Endodermal cell (in vitro differentiated cells): ENCODE measurements around the gene SELENOF. TPM values are rescaled to one million over a fixed set of nuclear protein-coding genes. Genes with fewer than 3 reads are reported as not detected.

Experiments used
- DNase-seq: peaks from one replicate; pipeline ENCODE4 v3.0.0-alpha.2; 2017
- H3K27ac ChIP-seq: 2 replicates; pipeline ENCODE4 v1.5.1; 2013; ENCODE audit warnings: mild to moderate bottlenecking, low read depth, low read length, moderate library complexity
- H3K27me3 ChIP-seq: 2 replicates; pipeline ENCODE4 v1.6.1; 2013; ENCODE audit warnings: mild to moderate bottlenecking, low read length, moderate library complexity; ENCODE audit not compliant: insufficient read depth, control insufficient read depth, poor library complexity, severe bottlenecking
- H3K36me3 ChIP-seq: 2 replicates; pipeline ENCODE4 v1.7.0; 2013; ENCODE audit warnings: mild to moderate bottlenecking, low read length, moderate library complexity; ENCODE audit not compliant: control insufficient read depth, insufficient read depth
- H3K4me1 ChIP-seq: one replicate; pipeline ENCODE4 v1.7.0; 2013; ENCODE audit warnings: low read length; ENCODE audit not compliant: control insufficient read depth, insufficient read depth
- H3K4me3 ChIP-seq: 2 replicates; pipeline ENCODE4 v1.5.1; 2013; ENCODE audit warnings: mild to moderate bottlenecking, low read length, moderate library complexity
- H3K9ac ChIP-seq: 2 replicates; pipeline ENCODE4 v1.6.1; 2013; ENCODE audit warnings: mild to moderate bottlenecking, low read length, moderate library complexity; ENCODE audit not compliant: poor library complexity, severe bottlenecking; ENCODE audit errors: extremely low read depth
- H3K9me3 ChIP-seq: 2 replicates; pipeline ENCODE4 v1.6.1; 2013; ENCODE audit warnings: mild to moderate bottlenecking, low read length, moderate library complexity; ENCODE audit not compliant: control insufficient read depth
- H3K27ac Mint-ChIP-seq: 2 replicates; pipeline ENCODE4 v1.8.0; 2020; ENCODE audit warnings: mixed read lengths
- H3K27me3 Mint-ChIP-seq: 2 replicates; pipeline ENCODE4 v1.8.0; 2021; ENCODE audit warnings: mild to moderate bottlenecking, mixed read lengths; ENCODE audit not compliant: insufficient read depth
- H3K36me3 Mint-ChIP-seq: 2 replicates; pipeline ENCODE4 v1.8.0; 2020; ENCODE audit warnings: low read depth, mixed read lengths
- H3K4me1 Mint-ChIP-seq: 2 replicates; pipeline ENCODE4 v1.8.0; 2020; ENCODE audit warnings: mixed read lengths
- H3K4me3 Mint-ChIP-seq: 2 replicates; pipeline ENCODE4 v1.8.0; 2020; ENCODE audit warnings: mild to moderate bottlenecking, moderate library complexity, mixed read lengths
- H3K9me3 Mint-ChIP-seq: 2 replicates; pipeline ENCODE4 v1.8.0; 2020; ENCODE audit warnings: mild to moderate bottlenecking, mixed read lengths
- WGBS, 2 experiments: methylation state at CpG; one replicate each; pipeline versions ENCODE4 v1.1.5 to v1.1.7; 2013; ENCODE audit warnings: missing lambda C conversion rate in 2 of 2, mixed read lengths in 1 of 2; ENCODE audit not compliant: insufficient coverage in 1 of 2, insufficient read length in 1 of 2; 5-methylcytosine and 5-hydroxymethylcytosine counted together
- total RNA-seq, 2 donors: library from RNA; stranded (reverse); fragmentation: NEBNext Ultra II Directional in 1 of 2; extraction: Animal tissue kit (Norgen Biotek cat#: 25700) in 1 of 2; gene quantifications; 2 replicates in 1 of 2; 3 replicates in 1 of 2; pipeline ENCODE4 v1.2.1, GENCODE V29; 2021
- TF ChIP-seq, protein P1 (sequence below): fragments of 200-600 bp; sonication (generic); conservative IDR thresholded peaks from 2 replicates; pipeline ENCODE4 v1.5.0; 2021; ENCODE audit warnings: antibody characterized with exemption, mild to moderate bottlenecking

The SELENOF gene
- total RNA-seq, 2 donors from 2014 or later: 140 to 166 TPM

DNA sequence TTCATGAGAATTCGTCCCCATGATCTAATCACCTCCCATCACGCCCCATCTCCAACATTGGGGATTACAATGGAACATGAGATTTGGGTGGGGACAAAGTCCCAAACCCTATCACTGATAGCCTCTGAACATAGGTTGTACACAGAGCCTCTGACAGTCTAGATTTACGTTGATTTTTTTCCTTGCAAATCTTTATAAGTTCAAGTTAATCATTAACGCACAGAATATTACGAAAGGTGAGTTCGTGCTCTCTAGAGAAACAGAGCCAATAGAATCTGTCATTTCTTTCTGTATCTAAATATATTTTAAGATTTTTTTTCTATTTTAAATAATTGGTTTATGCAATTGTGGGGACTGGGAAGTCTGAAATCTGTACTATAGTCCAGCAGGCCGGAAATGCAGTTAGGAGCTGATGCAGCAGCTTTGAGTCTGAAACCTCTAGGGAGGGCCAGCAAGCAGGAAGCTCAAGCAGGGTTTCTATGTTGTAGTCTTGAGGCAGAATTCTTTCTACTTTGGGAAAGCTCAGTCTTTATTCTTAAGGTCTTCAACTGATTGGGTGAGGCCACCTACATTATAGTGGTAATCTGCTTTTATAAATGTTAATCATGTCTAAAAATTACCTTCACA, 61.0 kb downstream of the SELENOF start:
- TF ChIP-seq, protein P1, sequence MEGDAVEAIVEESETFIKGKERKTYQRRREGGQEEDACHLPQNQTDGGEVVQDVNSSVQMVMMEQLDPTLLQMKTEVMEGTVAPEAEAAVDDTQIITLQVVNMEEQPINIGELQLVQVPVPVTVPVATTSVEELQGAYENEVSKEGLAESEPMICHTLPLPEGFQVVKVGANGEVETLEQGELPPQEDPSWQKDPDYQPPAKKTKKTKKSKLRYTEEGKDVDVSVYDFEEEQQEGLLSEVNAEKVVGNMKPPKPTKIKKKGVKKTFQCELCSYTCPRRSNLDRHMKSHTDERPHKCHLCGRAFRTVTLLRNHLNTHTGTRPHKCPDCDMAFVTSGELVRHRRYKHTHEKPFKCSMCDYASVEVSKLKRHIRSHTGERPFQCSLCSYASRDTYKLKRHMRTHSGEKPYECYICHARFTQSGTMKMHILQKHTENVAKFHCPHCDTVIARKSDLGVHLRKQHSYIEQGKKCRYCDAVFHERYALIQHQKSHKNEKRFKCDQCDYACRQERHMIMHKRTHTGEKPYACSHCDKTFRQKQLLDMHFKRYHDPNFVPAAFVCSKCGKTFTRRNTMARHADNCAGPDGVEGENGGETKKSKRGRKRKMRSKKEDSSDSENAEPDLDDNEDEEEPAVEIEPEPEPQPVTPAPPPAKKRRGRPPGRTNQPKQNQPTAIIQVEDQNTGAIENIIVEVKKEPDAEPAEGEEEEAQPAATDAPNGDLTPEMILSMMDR: no peak
- no peaks in the 10 kb centered on the region for H3K27me3 ChIP-seq
- no peaks in the 10 kb centered on the region for H3K27me3 Mint-ChIP-seq
- H3K4me1 ChIP-seq: no peaks in the 10 kb centered on the region
- H3K9me3 ChIP-seq: no peaks in the 10 kb centered on the region
- H3K9me3 Mint-ChIP-seq: no peaks in the 10 kb centered on the region
- H3K27ac Mint-ChIP-seq: no peak overlapping the region
- H3K36me3 ChIP-seq: no peaks in the 10 kb centered on the region
- H3K4me3 ChIP-seq: no peak overlapping the region
- no peaks in the 10 kb centered on the region for H3K36me3 Mint-ChIP-seq
- no peak overlapping the region for H3K27ac ChIP-seq
- H3K9ac ChIP-seq: no peak overlapping the region
- H3K4me3 Mint-ChIP-seq: no peak overlapping the region
- H3K4me1 Mint-ChIP-seq: no peaks in the 10 kb centered on the region
- 92 to 100% methylated on average over 3 to 7 of the region's 7 CpGs for WGBS, 2 experiments
- DNase-seq: no peak

DNA sequence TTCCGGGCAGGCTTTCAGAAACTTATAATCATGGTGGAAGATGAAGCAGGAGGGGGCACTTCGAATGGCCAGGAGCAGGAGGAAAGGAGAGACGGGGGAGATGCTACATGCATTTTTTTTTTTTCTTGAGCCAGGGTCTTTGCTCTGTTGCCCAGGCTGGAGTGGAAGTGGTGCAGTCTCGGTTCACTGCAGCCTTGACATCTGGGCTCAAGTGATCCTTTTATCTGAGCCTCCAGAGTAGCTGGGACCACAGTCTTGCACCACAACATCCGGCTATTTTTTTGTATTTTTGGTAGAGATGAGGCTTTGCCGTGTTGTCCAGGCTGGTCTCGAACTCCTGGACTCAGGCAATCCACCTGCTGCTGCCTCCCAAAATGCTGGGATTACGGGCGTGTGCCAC, 61.6 kb downstream of the SELENOF start:
- Histone ChIP-seq H3K4me3 (no peak overlapping the region), H3K27me3 (no peaks in the 10 kb centered on the region), H3K9me3 (no peaks in the 10 kb centered on the region), H3K4me1 (no peaks in the 10 kb centered on the region), H3K9ac (no peak overlapping the region), H3K36me3 (no peaks in the 10 kb centered on the region), H3K27ac (no peak overlapping the region)
- H3K36me3 Mint-ChIP-seq: no peaks in the 10 kb centered on the region
- H3K4me1 Mint-ChIP-seq: no peaks in the 10 kb centered on the region
- H3K4me3 Mint-ChIP-seq: no peak overlapping the region
- no peak for DNase-seq
- no peak overlapping the region for H3K27ac Mint-ChIP-seq
- TF ChIP-seq, protein P1: no peak
- 83 to 96% methylated on average over 8 to 9 of the region's 9 CpGs for WGBS, 2 experiments
- no peaks in the 10 kb centered on the region for H3K9me3 Mint-ChIP-seq
- no peaks in the 10 kb centered on the region for H3K27me3 Mint-ChIP-seq

DNA sequence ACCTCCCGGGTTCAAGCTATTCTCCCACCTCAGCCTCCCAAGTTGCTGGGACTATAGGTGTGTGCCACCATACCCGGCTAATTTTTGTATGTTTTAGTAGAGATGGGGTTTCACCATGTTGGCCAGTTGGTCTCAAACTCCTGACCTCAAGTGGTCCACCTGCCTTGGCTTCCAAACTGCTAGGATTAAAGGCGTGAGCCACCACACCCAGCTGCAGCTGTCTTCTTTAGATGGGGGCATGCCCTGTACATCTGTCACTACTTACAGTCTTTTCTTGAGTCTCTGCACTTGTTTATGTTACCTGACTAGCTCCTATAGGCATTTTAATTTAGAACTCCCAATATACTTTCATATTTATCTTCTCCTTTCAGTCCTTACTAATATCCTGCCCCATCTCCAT, 64.2 kb downstream of the SELENOF start:
- no peaks in the 10 kb centered on the region for H3K9me3 Mint-ChIP-seq
- TF ChIP-seq, protein P1: no peak
- H3K27ac ChIP-seq: no peak overlapping the region
- no peak overlapping the region for H3K27ac Mint-ChIP-seq
- 95 to 100% methylated on average over 1 to 3 of the region's 3 CpGs for WGBS, 2 experiments
- H3K4me1 Mint-ChIP-seq: peaks cover 7% of the 10 kb centered on the region
- no peak for DNase-seq
- no peaks in the 10 kb centered on the region for H3K9me3 ChIP-seq
- H3K4me1 ChIP-seq: no peaks in the 10 kb centered on the region
- no peak overlapping the region for H3K4me3 Mint-ChIP-seq
- no peak overlapping the region for H3K9ac ChIP-seq
- H3K36me3 ChIP-seq: no peaks in the 10 kb centered on the region
- H3K4me3 ChIP-seq: no peak overlapping the region
- H3K27me3 Mint-ChIP-seq: no peaks in the 10 kb centered on the region
- H3K36me3 Mint-ChIP-seq: no peaks in the 10 kb centered on the region
- no peaks in the 10 kb centered on the region for H3K27me3 ChIP-seq
